ENCODE measurements around the gene XPNPEP1.

XPNPEP1 gene

DNA sequence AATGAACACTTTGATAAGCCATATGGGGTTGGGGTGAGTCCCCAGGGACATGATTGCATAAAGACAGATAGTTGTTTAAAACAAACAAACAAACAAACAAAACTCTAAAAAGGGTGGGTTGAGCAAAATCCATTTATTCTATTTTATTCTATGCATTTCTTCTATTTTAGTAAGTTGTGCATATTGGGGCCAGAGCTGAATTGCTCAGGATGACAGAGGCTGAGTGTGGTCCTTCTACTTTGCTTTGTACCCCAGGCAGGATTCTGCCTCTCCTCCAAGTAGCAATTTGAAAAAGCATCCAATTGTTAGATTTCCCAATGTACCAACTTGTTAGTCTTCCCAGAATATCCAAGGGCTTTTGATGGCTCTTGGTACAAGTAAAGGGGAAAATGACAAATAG lies 29.2 kb upstream of the XPNPEP1 start:
- in situ Hi-C loops (cut with MboI; ENCODE audit: low sequenced_read_pairs) = no loop called here

DNA sequence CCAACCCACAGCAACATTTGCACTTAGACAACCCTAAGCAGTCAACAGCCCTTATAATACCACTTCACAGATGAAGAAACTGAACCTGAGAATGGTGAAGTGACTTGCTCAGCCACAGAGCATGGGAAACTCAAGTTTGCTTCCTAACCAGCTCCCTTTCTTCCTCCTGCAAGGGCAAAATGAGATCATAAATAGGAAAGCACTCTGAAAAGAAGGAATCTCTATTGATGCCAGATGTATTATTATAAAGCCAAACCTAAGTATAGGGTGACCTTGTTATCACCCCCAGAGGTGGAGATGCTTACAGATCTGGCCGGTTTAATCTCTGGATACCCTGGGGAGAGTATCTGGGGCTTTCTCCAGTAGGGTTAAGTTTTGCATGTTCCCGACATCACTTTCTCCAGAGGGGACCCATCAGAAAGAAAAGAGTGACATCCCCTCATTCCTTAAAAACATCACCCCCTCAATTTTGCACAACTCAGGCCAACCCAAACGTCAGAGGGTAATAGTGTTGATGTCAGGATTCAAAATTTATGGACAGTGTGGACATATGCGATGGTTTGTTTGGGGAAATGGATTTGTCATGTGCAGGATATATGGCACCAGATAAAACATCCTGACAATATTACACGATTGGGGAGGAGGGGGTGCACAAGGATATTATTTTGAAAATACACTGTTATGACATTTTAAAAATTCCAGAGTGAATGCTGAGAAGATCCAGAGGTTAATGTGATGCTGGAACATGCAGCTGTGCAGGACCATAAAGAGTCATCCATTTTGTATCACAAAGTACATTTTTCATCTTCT lies 24.0 kb upstream of the XPNPEP1 start:
- in situ Hi-C loops (cut with MboI; ENCODE audit: low sequenced_read_pairs) = no loop called here

DNA sequence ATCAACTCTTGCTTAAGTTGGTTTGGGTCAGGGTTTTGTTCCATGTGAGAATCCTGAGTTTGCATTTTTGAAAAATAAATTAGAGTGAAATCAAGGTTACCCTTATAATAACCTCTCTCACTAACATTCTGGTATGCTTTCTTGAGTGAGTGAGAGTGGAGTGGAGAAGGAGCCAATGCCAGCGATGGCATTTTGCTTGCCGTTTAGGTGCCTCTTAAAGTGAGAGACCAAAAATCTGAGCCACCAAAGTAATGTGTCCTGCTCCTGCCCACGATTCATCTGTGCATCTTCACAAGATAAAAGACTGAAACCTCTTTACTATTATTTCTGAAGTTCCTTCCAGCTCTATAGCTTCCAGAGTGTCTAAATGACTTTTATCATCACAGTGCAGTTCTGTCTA lies 23.4 kb upstream of the XPNPEP1 start:
- in situ Hi-C loops (cut with MboI; ENCODE audit: low sequenced_read_pairs) = no loop called here

DNA sequence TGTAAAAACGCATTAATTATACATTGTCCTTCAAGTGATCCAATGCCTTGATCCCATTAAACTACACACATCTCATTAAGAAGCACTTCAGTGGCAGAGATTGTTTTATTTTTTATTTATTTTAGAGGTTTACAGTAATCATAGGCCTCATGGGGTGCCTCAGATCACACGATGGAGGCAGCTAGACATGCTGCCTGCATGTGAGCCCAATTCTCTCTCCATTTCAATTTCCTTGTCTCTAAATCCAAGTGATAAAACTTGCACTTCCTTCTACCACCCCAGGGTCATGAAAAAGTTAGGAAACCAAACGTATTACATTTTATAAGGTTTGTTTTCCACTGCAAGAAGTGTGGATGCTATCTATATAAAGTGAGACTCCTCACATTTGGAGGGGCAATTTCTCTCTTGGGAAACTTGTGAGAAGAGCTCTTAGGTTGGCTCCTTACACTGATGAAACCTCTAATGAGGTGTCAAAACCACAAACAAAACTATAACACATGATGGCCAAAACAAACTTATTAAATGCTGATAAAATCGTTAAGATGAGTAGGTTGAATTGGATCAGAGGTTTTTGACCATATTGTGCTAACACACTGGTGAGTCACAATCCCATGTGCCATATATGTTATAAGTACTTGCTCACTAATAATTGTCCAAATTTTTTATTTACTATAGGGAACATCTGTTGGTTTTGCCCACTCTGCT lies 22.3 kb upstream of the XPNPEP1 start:
- in situ Hi-C loops (cut with MboI; ENCODE audit: low sequenced_read_pairs) = no loop called here

DNA sequence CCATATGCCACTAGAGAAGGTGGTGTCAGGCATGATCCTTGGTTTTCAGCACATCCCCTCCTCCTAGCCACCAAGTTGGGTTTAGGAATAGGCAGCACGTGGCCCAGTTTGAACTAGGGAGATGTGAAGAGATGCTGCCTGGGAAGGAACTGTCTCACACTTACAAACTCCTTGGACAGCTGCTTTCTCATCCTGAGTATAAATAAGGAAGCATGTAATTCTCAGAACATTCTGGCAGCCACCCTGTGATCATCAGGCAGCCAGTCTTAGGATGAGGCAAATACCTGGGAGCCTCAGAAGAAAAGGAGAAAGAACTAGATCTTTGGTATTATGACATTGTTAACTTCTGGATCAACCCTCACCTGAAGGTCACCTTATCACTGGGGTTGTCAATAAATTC lies 21.3 kb upstream of the XPNPEP1 start:
- in situ Hi-C loops (cut with MboI; ENCODE audit: low sequenced_read_pairs) = no loop called here

DNA sequence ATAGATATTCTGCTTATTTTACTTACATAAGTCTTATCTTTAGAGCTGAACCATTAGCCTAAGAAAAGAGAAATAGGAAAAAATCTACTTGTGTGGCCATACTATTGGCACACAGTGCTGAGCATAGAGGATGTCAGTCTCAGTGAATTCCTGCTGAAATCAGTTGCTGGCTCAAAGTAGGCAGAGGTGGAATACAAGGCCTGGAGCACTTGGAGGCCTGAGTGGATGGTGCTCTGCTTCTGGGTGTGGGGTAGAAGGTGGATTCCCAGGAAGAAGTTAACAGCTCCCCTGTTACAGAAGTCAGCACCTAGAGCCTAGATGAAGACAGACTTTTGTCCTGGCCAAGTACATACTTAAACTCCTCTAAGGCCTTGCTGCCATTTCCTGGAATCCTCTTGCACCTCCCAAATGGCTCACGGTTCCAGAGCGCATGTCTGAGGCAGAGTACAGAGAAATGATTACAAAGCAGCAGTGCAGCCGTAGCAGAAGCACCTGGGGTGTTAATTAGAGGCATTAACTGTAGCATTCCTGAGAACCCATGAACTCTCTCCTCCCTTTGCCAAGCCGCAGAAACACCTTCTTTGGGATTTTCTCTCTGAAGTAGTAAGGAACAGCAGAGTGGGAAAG lies 18.0 kb upstream of the XPNPEP1 start:
- in situ Hi-C loops (cut with MboI; ENCODE audit: low sequenced_read_pairs) = no loop called here

DNA sequence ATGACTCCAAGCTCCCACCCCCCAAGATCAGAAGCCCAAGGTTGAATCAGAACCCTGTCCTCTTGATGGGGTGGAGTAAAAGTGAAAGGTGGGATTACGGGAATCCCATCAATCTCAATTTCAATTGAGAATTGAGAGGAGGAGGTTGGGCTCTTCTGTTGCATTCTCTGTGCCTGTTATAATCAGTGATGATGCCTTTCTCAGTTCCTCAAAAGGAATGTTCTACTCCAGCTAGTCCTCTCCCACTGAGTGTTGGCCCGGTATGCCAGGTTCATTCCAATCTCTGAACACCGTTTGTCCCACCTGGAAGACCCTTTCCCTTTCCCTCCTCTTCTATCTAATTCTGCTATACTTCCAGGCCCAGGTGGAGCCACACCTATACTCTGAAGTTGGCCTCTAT lies 17.2 kb upstream of the XPNPEP1 start:
- in situ Hi-C loops (cut with MboI; ENCODE audit: low sequenced_read_pairs) = no loop called here

DNA sequence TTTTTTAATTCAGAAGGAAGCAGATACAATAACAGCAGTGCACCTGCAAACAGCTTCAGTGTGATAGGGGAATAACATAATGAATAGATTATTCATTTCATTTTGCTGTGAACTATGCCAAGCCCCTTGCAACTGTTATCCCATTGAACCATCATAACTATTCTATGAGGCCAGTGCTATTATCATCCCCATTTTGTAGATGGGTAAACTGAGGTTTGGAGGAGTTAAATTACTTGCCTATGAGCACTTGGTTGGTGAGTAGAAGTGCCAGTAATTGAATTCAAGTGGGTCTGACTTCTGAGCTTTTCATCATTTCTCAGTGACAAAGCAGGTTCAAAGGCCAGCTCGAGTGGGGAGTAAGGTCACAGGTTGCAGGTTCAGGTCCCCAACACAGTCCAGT lies 16.8 kb upstream of the XPNPEP1 start:
- in situ Hi-C loops (cut with MboI; ENCODE audit: low sequenced_read_pairs) = no loop called here

DNA sequence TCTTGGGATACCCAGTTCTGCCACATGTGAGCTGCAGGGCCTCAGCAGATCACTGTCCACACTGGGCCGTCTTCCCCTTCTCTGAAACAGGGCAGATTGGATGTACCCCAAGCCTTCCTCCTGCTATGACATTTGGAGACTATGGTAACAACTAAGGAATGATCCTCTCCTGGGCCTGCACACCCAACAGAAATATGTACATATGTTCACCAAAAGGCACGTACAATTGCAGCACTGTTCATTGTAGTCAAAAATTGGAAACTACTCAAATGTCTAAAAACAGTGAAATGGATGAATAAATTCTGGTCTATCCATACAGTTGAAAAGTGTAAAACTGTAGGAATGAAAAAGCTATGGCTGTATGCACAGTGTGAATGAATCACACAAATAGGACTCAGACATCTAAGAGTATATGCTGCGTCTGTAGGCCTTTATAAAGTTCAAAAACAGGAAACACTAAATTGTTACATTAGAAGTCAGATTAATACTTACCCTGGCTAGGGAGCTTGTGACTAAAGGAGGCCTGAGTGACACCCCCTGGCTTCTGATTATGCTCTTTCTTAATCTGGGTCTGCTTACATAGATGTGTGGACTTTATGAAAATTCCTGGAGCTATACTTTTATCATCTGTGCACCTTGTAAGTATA lies 16.1 kb upstream of the XPNPEP1 start:
- in situ Hi-C loops (cut with MboI; ENCODE audit: low sequenced_read_pairs) = no loop called here

DNA sequence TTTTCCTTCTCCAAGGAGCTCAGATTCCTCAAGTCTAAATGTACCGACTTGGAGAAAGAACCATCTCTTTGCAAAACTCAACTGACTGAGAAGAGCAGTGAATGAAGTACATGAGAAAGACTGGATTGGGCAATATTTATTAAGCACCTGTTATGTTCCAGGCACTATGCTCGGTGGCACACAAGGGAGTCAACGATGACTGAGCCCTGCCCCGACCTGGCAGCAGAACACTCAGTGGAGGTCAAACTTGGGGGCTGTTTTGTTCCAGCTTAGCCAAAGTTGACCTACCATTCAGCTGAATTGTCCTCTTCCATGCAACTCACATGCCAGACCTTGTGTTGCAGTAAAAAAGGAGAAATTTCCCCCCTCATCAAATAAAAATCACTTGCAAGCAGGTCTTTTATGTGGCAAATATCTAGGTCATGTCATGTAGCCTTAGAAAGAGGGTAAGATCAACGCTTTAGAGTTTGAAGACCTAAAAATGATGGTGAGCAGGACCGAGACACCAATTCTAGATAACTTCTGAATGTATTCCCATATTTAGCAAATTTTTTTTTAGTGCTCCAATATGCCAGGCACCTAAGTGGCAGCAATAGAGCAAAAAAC lies 14.3 kb upstream of the XPNPEP1 start:
- in situ Hi-C loops (cut with MboI; ENCODE audit: low sequenced_read_pairs) = no loop called here

DNA sequence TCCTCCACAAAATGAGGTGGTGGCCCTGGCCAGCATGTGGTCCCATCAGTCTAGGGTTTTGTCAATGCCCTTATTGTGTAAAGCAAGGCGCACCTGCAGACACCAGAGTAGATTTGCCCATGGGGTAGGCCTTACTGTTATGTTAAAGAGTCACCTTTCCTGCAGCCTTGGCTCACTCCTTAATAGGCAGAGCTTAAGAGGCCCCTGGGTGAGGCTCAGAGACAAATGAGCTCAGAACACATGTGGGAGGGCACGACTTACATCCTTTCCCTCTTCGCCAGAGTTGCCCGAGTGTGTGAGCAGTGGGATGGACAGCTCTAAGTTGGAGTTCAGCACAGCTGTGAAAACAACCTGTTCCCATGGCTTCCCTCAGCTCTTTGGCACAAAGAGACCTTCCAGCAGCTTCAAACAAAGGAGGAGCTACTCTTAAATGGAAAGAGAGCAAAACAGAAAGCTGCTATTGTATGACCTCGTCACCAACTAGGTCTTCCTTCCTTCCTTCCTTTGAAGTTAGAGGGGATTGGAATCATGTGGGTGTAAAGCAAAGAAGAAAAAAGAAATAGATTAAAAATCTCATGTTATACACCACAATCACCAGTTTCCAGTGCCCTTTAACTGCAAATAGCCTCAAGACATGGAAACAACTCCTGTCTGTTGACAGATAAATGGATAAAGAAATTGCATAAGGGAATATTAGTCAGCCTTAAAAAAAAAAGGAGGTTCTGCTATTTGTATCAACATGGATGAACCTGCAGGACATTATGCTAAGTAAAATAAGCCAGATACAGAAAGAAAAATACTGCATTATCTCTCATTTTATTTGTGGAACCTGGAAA lies 11.9 kb upstream of the XPNPEP1 start:
- in situ Hi-C loops (cut with MboI; ENCODE audit: low sequenced_read_pairs) = no loop called here

DNA sequence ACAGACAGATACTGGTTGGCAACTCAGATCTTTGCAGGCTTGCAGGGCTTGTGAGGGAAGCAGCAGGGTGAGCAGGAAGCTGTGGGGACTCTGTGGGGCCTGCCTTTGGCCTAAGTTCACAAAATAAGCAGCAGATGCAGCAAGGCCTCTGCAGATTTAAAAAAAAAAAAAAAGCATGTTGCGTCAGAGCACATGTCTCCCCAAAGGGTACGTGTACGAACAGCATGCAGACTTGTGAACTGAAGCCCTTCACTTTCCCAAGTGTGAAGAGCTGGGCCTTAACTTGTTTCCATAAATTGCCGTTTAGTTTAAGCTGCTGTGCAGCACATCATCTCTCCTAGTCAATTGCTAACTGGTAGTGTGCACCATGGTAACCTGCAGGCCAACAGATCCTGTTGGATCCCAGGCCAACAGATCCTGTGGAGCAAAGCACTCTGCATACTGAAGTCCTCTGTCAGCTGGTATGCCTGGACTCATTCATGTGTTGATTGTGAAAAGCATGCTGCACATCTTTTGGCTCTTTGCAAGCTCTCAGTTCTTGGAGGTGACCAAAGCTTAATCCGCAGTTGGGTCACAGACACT lies 10.8 kb upstream of the XPNPEP1 start:
- in situ Hi-C loops (cut with MboI; ENCODE audit: low sequenced_read_pairs) = no loop called here

DNA sequence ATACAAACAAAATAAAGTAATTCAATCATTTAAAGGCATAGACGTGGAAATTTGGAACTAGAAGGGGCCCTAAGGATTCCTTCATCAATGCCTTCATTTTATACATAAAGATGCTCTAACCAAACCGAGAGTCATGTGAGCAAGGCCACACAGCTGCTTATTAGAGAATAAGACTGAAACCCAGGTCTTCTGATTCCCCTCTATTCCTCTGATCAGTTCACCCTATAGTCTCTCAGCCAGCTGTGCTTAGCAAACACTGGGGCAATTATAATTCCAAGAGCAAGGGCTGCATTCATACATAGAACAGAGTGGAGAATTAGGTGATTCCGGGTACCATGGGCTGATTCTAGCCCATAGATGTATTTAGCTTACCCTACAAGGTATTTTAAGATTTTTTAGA lies 9.7 kb upstream of the XPNPEP1 start:
- in situ Hi-C loops (cut with MboI; ENCODE audit: low sequenced_read_pairs) = no loop called here

DNA sequence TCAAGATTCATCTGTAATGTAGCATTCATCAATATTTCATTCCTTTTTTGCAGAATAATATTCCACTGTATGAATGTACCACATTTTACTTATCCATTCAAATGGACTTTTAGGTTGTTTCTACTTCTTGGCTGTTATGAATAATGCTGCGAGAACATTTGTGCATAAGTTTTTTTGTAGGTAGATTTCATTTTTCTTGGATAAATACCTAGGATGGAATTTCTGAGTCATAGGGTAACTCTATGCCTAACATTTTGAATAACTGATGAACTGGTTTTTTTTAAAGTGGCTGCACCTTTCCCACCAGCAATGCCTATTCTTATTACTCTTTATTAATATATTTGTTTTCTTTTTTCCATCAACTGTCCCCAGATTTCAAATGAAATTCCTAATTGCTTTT lies 9.1 kb upstream of the XPNPEP1 start:
- in situ Hi-C loops (cut with MboI; ENCODE audit: low sequenced_read_pairs) = no loop called here

DNA sequence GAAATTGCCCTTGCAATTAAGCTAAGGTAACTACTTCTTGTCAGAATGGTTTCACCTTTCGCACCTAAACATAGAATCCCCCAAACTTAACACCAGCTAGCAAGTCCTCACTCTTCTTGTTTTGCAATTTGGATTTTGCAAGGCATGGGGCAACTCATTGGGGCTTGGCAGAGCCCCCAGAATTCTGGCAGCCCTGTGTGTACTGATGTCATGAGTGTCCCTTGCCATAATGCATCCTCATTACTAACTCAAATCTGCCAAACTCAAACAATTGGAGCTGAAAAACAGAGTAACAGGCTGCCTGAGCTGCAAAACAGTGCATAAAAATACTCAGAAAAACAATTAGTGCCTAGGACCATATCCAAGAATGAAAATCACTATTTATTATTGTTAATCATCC lies 7.9 kb upstream of the XPNPEP1 start:
- in situ Hi-C loops (cut with MboI; ENCODE audit: low sequenced_read_pairs) = no loop called here

DNA sequence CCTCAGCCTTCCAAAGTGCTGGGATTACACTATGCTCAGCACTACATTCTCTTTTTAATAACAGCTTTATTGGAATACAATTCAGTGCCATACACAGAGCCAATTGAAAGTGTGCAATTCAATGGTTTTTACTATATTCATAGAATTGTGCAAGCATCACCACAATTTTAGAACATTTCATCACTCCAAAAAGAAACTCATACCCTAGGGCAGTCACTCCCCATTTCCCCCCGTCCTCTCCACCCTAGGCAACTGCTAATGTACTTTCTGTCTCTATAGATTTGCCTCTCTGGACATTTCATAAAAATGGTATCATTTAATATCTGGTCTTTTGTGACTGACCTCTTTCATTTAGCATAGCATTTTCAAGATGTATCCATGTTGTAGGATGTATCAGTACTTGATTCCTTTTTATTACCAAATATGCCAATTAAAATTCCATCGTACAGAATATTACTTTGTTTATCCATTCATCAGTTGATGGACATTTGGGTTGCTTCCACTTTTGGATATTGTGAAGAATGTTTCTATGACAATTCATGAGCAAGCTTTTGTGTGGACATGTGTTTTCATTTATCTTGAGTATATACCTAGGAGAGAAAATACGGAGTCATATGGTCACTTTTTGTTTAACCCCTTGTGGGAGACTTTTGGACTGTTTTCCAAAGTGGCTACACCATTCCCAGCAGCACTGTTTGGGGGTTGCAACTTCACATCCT lies 6.3 kb upstream of the XPNPEP1 start:
- in situ Hi-C loops (cut with MboI; ENCODE audit: low sequenced_read_pairs) = no loop called here

DNA sequence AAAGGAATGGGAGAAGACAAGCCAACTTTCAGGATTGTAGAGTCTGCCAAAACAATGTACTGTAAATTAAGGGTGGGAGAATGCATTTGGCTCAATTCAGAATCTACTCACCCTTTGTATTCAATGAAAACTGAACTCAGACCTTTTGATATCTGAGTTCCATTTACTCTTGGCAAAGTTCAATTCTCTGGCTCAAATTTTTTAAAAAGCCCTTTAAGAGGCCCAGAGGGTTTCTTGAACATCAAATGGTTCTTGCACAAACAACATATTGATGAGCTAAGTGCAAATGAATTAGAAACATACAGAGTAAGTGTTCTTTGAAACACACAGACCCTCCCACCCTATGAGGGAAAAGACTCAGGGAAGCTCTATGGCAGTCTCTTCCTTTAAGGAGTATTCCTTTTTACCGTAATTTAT lies 5.2 kb upstream of the XPNPEP1 start:
- in situ Hi-C loops (cut with MboI; ENCODE audit: low sequenced_read_pairs) = no loop called here

DNA sequence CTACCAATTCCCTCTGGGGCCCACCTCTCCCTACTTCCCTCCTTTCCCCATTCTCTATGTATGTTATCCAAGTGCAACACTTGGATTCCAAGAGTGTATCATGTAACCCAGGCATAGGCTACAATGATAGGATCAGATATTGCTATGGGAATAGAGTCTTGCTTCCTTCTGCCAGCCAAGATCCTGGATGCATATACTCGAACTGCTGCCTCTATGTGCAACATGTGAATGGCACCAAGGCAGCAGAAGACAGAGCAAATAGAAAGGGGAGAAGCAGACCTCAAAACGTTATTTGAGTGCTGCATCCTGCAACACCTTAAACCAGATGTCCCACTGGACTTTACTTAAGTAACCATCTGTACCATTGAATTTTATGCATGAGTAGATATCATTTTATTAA lies 3.5 kb upstream of the XPNPEP1 start:
- in situ Hi-C loops (cut with MboI; ENCODE audit: low sequenced_read_pairs) = no loop called here

DNA sequence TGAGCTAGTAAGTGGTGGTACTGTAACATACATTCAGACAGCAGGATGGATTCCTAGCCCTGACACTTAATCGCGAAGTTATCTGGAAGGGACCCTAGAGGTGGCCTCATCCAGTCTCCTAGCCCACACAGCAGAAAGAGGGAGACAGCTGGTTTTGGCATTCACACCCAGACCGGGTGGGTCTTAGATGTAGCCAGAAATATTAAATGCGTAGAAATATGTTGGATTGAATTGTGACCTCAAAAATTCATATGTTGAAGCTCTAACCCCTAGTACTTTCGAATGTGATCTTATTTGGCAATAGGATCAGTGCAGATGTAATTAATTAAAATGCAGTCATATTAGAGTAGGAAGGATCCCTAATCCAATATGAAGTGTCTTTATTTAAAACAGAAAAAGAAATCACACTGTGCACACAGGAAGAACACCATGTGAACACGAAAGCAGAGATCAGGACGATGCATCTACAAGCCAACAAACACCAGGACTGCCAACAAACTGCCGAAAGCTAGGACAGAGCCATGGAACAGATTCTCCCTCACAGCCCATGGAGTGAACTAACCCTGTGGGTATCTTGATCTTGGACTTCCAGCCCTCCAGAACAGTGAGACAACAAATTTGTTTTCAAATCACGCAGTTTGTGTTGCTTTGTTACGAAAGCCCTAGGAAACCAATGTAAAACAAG lies 2.9 kb upstream of the XPNPEP1 start:
- in situ Hi-C loops (cut with MboI; ENCODE audit: low sequenced_read_pairs) = no loop called here
